ENCODE results near the gene MRPL34. TPM values are rescaled to one million over a fixed set of nuclear protein-coding genes. Genes with fewer than 3 reads are reported as not detected.

The MRPL34 gene
- total RNA-seq, 4 donors from 2014 or later: 42.7 to 89.5 (median 73.1) TPM

GRCh38 chr19:17262557-17262956 is 43.1 kb upstream of the MRPL34 start:
- peaks cover 5% of the 10 kb centered on the region for H3K4me1 ChIP-seq
- H3K4me3 ChIP-seq: no peak overlapping the region
- H3K27ac ChIP-seq: no peak overlapping the region
- no peak for DNase-seq (ENCODE audit: low spot score in 2 of 2)
- TF ChIP-seq CTCF (IDR thresholded peaks at IDR 0.05): no peak
- no peak for TF ChIP-seq POLR2AphosphoS5 (IDR thresholded peaks at IDR 0.05)
- no peak for TF ChIP-seq POLR2A (IDR thresholded peaks at IDR 0.05)
- TF ChIP-seq EP300 (IDR thresholded peaks at IDR 0.05): no peak
- H3K27me3 ChIP-seq: no peaks in the 10 kb centered on the region
- no peaks in the 10 kb centered on the region for H3K36me3 ChIP-seq
- no peaks in the 10 kb centered on the region for H3K9me3 ChIP-seq
- 51% methylated on average over 3 of the region's 16 CpGs for WGBS

- TF ChIP-seq EP300 (IDR thresholded peaks at IDR 0.05) (no peak), CTCF (IDR thresholded peaks at IDR 0.05) (no peak), POLR2AphosphoS5 (IDR thresholded peaks at IDR 0.05) (no peak), POLR2A (IDR thresholded peaks at IDR 0.05) (no peak)
- H3K27me3 ChIP-seq: no peaks in the 10 kb centered on the region
- H3K27ac ChIP-seq: no peak overlapping the region
- peak overlapping the region; percentile 26 for H3K4me3 ChIP-seq
- H3K9me3 ChIP-seq: no peaks in the 10 kb centered on the region
- peaks cover 16% of the 10 kb centered on the region for H3K4me1 ChIP-seq
- no peaks in the 10 kb centered on the region for H3K36me3 ChIP-seq
- WGBS: 73% methylated on average over 11 of the region's 23 CpGs
- DNase-seq (ENCODE audit: low spot score in 2 of 2): no peak
Observed at GRCh38 chr19:17263712-17264640, 41.7 kb upstream of the MRPL34 start.

- TF ChIP-seq POLR2AphosphoS5 (IDR thresholded peaks at IDR 0.05): no peak
- TF ChIP-seq EP300 (IDR thresholded peaks at IDR 0.05): no peak
- no peak for TF ChIP-seq POLR2A (IDR thresholded peaks at IDR 0.05)
- TF ChIP-seq CTCF (IDR thresholded peaks at IDR 0.05): no peak
- DNase-seq (ENCODE audit: low spot score in 2 of 2): no peak
- peak within 1 kb of the TSS; percentile 6 for H3K27ac ChIP-seq
- peak within 1 kb of the TSS; percentile 26 for H3K4me3 ChIP-seq
- H3K36me3 ChIP-seq: peaks cover 3% of the 10 kb centered on the region
- H3K27me3 ChIP-seq: no peaks in the 10 kb centered on the region
- H3K9me3 ChIP-seq: no peaks in the 10 kb centered on the region
- H3K4me1 ChIP-seq: peaks cover 16% of the 10 kb centered on the region
- 40% methylated on average over 5 of the region's 5 CpGs for WGBS
Observed at GRCh38 chr19:17264641-17264979, 41.1 kb upstream of the MRPL34 start, which contains the start of gene USHBP1. Gene USHBP1, minus strand, starts transcription at chr19:17264745. Its CDS starts 446 bp downstream, at chr19:17264299.

- H3K27ac ChIP-seq: no peak overlapping the region
- 77% methylated on average over 7 of the region's 7 CpGs for WGBS
- TF ChIP-seq POLR2AphosphoS5 (IDR thresholded peaks at IDR 0.05): no peak
- peaks cover 16% of the 10 kb centered on the region for H3K4me1 ChIP-seq
- DNase-seq (ENCODE audit: low spot score in 2 of 2): no peak
- H3K27me3 ChIP-seq: no peaks in the 10 kb centered on the region
- peaks cover 12% of the 10 kb centered on the region for H3K36me3 ChIP-seq
- no peak overlapping the region for H3K4me3 ChIP-seq
- no peaks in the 10 kb centered on the region for H3K9me3 ChIP-seq
Observed at GRCh38 chr19:17266026-17266425, 39.6 kb upstream of the MRPL34 start.

GRCh38 chr19:17266589-17266974 is 39.1 kb upstream of the MRPL34 start:
- Histone ChIP-seq H3K9me3 (no peaks in the 10 kb centered on the region), H3K36me3 (peaks cover 18% of the 10 kb centered on the region), H3K4me1 (peaks cover 16% of the 10 kb centered on the region), H3K27me3 (no peaks in the 10 kb centered on the region), H3K27ac (no peak overlapping the region), H3K4me3 (no peak overlapping the region)
- DNase-seq (ENCODE audit: low spot score in 2 of 2): no peak
- 75% methylated on average over 12 of the region's 12 CpGs for WGBS
- TF ChIP-seq EP300 (IDR thresholded peaks at IDR 0.05): no peak
- TF ChIP-seq POLR2A (IDR thresholded peaks at IDR 0.05): no peak
- no peak for TF ChIP-seq CTCF (IDR thresholded peaks at IDR 0.05)
- TF ChIP-seq POLR2AphosphoS5 (IDR thresholded peaks at IDR 0.05): no peak
